Measurements from ENCODE around the gene LETM1.

The LETM1 gene

GRCh38 chr4:1823545-1823932 is 32.4 kb downstream of the LETM1 start:
- no peak for DNase-seq

- DNase-seq = no peak
Observed at GRCh38 chr4:1822568-1823544, 33.1 kb downstream of the LETM1 start.

- no peak for DNase-seq
Observed at GRCh38 chr4:1821679-1822567, 34.0 kb downstream of the LETM1 start.

- no peak for DNase-seq
Observed at GRCh38 chr4:1819816-1820215, 36.1 kb downstream of the LETM1 start.

GRCh38 chr4:1819284-1819683 is 36.7 kb downstream of the LETM1 start:
- DNase-seq = no peak

- no peak for DNase-seq
Observed at GRCh38 chr4:1815997-1816860, 39.7 kb downstream of the LETM1 start.

- DNase-seq = no peak
Observed at GRCh38 chr4:1815096-1815996, 40.6 kb downstream of the LETM1 start.

GRCh38 chr4:1814453-1814852 is 41.5 kb downstream of the LETM1 start:
- no peak for DNase-seq

GRCh38 chr4:1813915-1814314 is 42.0 kb downstream of the LETM1 start:
- DNase-seq = no peak

GRCh38 chr4:1813231-1813630 is 42.7 kb downstream of the LETM1 start:
- DNase-seq = no peak

- DNase-seq = no peak
Observed at GRCh38 chr4:1812720-1813119, 43.2 kb downstream of the LETM1 start.

- DNase-seq = no peak
Observed at GRCh38 chr4:1810765-1811164, 45.2 kb downstream of the LETM1 start.

GRCh38 chr4:1809754-1810502 is 46.0 kb downstream of the LETM1 start:
- DNase-seq = peak; percentile 63

GRCh38 chr4:1808851-1809753 is 46.9 kb downstream of the LETM1 start:
- no peak for DNase-seq

- DNase-seq = no peak
Observed at GRCh38 chr4:1808396-1808795, 47.6 kb downstream of the LETM1 start.

GRCh38 chr4:1807332-1807777 is 48.6 kb downstream of the LETM1 start:
- DNase-seq = no peak

GRCh38 chr4:1806596-1807331 is 49.2 kb downstream of the LETM1 start:
- no peak for DNase-seq

- DNase-seq = no peak
Observed at GRCh38 chr4:1806223-1806564, 49.8 kb downstream of the LETM1 start.

All from activated CD4-positive, alpha-beta T cell treated with anti-CD3 and anti-CD28 coated beads, Interleukin-2, amount 50 U/mL, for 1 hour (primary cell).